HG02642 (cell line): Measurements from ENCODE around the gene GATM.

Experiments
- ATAC-seq: cut with Tn5 transposase; IDR thresholded peaks from one replicate; pipeline ENCODE4 v1.9.1; 2021; ENCODE audit warnings: mild to moderate bottlenecking; ENCODE audit not compliant: unreplicated experiment, poor library complexity

The GATM gene, protein sequence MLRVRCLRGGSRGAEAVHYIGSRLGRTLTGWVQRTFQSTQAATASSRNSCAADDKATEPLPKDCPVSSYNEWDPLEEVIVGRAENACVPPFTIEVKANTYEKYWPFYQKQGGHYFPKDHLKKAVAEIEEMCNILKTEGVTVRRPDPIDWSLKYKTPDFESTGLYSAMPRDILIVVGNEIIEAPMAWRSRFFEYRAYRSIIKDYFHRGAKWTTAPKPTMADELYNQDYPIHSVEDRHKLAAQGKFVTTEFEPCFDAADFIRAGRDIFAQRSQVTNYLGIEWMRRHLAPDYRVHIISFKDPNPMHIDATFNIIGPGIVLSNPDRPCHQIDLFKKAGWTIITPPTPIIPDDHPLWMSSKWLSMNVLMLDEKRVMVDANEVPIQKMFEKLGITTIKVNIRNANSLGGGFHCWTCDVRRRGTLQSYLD

DNA sequence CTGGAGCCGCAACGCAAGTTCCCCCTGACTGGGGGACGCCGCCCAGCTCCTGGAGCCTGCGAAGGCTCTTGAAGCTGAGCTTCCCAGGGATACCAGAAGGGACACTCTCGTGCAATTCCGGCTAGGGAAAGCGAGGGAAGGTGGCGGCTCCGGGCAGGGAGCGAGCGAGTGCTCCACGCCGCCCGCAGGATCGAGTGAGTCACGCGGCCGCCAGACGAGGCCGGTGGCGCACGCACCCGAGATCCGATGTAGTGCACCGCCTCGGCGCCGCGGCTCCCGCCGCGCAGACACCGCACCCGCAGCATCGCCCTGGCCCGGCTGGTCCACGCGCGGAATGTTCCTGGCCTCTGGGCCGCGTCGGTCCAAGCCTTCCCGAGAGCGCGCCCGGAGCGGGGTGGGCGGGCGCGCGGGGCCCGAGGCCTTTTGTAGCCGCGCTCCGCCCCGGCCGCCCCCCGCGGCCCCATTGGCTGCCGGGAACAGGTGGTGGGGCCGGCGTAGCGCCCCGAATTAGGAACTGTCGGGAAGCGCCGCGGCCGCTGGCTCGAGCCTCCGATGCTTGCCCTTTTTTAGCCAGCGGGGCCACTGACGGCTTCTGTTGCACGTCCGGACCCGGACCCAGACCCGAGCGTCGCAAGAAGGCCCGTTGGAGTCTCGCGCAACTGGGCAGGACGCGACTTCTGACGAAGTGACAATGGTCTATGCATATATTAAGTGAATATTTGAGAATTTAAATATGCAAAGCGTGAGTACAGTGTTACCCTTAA, at the start of gene GATM:
GATM (minus strand) TSS at position 396 of the 764 bp plus-strand sequence; CDS start at position 305, 91 bp downstream.
- ATAC-seq = peak; percentile 84

DNA sequence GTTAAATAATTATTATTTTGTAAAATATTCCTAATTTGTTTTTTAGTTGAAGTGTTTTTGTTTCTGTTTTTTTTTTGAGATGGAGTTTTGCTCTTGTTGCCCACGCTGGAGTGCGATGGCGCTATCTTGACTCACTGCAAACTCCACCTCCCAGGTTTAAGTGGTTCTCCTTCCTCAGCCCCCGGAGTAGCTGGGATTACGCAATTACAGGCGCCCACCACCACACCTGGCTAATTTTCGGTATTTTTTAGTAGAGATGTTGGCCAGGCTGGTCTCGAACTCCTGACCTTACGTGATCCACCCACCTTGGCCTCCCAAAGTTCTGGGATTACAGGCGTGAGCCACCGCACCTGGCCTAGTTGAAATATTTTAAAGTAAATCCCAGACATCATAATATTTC, 48.7 kb upstream of the GATM start:
- ATAC-seq = no peak

DNA sequence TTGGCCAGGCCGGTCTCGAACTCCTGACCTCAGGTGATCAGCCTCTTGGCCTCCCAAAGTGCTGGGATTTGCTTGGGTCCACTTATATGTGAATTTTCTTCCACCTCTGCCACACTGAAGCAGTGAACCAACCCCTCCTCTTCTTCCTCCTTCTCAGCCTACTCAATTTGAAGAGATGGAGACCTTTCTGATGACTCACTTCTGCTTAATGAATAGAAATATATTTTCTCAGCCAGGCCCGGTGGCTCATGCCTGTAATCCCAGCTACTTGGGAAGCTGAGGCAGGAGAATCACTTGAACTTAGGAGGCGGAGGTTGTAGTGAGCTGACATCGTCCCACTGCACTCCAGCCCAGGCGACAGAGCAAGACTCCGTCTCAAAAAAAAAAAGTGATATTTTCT, 46.8 kb upstream of the GATM start:
- ATAC-seq = no peak

DNA sequence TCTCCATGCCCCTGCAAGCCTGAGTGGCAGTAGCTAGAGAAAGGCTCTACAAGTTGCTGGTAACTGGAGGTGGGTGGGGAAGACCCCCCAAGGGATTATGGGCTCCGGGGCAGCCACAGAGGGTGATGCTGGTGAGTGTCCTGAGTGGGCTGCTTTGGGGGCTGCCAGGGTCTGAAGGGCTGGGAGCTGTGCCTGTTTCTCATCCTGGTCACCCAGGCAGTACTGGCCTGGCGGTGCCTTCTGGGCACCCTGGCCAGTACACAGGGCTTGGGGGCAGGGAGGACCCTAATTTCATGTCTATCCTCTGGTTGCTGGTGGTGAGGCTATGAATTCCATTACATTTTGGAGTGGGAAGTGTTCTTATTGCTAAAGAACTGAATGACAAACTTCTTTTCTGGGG, 46.1 kb upstream of the GATM start:
- no peak for ATAC-seq

DNA sequence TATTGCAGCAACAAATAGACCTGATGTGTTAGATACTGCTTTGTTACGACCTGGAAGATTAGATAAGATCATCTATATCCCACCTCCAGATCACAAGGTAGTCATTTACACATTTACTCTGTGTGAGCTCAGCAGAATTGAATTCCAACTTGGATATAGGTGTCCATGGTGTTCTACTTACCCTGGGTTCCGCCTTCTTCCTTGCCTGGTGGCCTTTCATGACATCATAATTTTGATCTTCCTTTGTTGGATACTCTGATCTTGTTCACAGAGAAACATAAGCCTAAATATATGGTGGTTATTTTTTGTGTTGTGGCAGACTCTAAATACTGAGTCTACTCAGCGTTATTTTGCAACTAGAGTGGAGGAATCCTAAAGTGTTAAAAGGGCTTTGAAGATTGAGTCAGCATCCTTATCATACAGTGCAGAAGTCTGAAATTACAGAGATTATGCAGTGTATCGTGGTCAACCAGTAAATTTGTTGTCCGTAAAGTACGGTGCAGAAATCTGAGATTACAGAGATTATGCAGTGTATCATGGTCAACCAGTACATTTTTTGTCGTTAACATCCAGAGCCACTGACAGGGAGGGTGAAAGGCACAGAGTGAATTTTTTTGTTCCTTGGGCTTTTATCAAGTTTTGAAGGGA, 39.1 kb upstream of the GATM start:
- ATAC-seq = no peak

DNA sequence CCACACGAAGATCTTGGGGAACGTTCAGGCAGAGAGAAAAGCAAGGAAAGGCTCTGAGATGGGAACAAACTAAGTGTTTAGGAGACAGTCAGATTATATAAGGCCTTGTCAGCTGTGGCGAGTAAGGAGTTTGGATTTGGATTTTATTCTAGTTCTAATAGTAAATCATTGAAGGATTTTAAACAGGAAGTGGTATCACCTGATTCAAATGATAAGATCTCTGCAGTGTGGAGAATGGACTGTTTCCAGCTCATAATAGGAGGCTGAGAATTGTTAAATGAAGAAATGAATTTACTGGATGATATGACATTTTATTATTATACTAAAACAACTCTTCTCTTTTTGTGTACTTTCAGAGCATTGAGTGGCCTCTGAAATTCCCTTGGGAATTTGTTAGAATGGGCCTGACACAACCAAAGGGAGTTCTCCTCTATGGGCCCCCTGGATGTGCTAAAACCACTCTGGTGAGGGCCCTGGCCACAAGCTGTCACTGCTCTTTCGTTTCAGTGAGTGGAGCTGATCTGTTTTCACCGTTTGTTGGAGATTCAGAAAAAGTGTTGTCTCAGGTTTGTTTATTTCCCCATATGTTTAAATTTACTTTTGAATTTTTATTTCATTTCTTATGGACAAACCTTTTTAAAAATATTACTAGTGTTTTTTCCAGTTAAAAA, 36.0 kb upstream of the GATM start:
- ATAC-seq = no peak

DNA sequence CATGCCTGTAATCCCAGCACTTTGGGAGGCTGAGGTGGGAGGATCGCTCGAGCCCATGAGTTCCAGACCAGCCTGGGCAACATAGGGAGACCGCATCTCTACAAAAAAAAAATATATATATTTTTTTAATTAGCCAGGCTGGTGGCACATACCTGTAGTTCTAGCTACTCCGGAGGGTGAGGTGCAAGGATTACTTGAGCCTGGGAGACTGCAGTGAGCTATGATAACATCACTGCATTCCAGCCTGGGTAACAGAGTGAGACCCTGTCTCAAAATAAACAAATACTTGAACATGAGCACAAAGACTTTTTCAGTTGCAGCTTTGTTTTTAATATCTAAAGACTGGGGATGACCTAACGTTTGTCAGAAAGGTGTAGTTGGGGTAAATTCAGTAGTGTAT, 31.3 kb upstream of the GATM start:
- ATAC-seq = no peak

DNA sequence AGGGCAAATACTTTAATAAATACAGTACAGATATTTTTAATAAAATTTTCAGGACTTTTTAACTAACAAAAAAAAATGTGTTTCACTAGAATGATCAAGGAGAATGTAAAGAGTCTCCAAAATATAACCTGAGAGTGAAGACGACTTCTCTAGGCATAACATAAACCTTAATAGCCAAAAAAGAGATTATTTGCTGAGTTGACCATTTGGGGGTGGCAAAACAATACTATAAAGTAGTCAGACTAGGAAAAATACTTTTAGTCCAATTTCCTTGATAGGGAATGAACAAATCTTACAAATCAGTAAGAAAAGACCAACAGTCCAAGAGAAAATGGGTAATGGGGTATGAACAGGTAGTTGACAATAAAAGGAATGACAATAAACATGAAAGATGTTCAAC, 29.4 kb upstream of the GATM start:
- no peak for ATAC-seq

DNA sequence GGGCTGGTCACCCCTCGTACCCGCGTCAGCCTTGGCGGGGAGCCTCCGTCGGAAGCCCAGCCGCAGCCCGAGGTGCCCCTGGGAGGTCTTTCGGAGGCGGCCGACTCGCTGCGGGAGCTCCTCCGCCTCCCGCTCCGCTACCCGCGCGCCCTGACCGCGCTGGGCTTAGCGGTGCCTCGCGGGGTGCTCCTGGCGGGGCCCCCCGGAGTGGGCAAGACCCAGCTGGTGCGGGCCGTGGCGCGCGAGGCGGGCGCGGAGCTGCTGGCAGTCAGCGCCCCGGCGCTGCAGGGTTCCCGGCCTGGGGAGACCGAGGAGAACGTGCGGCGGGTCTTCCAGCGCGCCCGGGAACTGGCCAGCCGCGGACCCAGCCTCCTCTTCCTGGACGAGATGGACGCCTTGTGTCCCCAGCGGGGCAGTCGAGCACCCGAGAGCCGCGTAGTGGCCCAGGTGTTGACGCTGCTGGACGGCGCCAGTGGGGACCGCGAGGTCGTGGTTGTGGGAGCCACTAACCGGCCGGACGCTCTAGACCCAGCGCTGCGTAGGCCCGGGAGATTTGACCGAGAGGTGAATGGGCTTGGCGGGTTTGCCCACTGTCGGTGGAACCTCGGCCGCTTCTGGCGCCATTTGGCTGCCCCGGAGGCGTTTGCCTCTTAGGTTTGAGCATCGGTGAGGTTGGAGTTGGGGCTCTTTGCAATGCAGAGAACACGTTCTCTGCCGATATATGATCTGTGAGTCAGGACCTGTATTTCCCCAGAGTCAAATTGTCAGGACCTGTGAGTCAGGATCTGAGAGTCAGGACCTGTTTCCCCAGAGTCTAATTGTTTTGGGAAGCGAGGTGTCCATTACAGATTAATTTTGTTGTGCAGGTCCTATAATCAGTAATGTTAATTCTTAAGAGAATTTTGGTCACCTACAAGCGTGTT, 24.9 kb upstream of the GATM start:
- ATAC-seq = peak; percentile 38

DNA sequence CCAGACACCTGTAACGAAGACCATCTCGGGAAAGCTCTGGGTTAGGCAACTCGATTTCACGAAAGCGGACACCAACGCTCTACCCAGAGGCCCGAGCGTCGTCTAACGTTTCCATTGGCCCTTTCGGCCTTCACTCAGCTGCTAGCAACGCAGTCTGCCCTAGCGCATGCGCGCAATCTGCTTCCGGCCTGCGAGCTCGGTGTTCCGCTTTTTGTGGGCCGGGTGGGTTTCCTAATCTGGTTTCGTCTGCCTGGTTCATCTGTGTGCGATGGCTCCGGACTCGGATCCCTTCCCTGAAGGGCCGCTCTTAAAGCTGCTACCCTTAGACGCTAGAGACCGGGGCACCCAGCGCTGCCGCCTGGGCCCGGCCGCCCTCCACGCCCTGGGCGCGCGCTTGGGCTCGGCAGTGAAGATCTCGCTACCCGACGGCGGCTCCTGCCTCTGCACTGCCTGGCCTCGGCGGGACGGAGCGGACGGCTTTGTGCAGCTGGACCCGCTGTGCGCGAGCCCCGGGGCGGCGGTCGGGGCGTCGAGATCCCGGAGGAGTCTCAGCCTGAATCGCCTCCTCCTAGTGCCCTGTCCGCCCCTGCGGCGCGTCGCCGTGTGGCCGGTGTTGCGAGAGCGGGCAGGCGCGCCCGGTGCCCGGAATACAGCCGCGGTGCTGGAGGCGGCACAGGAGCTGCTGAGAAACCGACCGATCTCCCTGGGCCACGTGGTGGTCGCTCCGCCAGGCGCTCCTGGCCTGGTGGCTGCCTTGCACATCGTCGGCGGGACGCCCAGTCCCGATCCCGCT, 24.0 kb upstream of the GATM start:
- peak; percentile 88 for ATAC-seq

DNA sequence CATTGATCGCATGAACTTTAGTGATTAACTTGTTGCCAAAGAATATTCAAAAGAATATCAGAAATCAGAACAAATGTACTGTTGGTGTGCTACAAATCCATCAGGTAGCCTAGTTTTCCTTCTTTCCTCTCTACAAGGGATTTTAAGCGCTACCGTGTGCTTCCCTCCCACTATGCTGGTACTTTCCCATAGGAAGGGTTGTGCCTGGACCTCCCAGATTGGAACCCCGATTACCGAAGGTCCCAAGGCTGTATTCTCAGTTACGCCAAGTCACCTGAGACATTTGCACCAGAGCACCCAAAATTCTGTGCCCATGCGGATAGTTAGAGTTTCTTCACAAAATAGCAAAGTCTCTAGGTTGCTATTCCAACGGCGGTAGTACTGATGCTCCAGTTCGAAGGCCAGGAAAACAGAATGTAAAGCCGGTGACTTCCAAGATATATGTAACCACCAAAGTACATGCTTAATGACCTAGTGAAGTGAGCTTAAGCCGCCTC, 23.4 kb upstream of the GATM start:
- ATAC-seq = no peak

DNA sequence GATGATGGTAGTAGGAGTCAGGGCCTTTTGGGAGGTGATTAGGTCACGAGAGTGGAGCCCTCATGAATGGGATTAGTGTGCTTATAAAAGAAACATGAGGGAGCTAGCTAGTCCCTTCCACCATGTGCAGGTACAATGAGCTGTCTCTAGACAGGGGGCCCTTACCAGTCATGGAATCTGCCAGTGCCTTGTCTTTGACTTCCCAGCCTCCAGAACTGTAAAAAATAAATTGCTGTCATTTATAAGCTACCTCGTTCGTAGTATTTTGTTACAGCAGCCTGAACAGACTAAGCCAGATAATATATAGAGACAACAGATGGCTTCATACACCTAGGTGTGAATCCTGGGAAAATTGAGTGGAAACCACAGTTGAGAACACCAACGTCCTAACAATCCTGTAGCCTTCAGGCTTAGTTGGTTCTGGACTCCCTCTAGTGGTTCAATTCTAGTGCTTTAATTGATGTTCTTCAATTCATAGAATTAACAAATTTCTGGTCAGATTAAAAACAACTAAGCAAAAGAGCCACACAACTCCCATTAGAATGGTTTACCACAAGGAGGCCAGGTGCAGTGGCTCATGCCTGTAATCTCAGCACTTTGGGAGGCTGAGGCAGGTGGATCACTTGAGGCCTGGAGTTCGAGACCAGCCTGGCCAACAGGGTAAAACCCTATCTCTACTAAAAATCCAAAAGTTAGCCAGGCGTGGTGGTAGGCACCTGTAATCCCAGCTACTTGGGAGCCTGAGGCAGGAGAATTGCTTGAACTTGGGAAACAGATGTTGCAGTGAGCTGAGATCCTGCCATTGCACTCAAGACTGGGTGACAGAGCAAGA, 21.3 kb upstream of the GATM start:
- no peak for ATAC-seq

DNA sequence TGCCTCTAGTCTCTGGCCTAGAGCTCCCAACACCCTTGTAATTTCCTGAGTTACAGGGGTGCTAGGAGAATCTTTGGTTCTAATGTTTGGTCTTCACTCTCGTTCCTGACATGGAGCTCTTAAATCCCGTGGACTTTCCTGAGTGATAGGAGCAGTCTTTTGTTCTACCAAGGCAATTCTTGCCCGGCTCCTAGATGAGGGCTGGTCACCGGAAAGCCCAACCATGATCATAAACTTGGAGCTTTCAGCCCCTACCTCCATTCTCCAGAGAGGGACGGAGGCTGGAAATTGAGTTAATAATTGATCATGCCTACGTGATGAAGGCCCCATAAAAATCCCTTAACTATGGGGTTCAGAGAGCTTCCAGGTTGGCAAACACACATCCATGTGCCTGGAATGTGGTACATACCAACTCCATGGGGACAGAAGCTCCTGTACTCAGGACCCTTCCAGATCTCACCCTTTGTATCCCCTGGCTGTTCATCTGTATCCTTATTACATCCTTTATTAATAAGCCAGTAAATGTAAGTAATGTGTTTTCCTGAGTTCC, 18.8 kb upstream of the GATM start:
- no peak for ATAC-seq

DNA sequence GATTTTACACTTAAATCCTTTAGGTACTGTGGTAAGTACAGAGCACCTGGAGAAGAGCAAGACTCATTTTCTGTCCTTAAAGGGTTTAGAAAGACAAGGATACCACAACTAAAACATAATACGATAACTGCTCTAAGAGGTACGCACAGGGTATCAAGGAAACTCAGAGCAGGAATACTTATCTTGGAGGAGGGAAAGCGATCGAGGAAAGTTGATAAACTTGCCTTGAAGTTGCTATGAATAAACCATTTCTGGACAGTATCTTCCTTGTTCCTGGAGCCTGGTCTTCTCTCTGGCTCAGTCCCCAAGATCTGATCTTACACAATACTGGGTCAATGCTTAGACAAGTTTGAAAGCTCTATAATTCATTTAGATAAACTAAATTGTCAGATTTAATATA, 17.6 kb upstream of the GATM start:
- ATAC-seq = no peak

DNA sequence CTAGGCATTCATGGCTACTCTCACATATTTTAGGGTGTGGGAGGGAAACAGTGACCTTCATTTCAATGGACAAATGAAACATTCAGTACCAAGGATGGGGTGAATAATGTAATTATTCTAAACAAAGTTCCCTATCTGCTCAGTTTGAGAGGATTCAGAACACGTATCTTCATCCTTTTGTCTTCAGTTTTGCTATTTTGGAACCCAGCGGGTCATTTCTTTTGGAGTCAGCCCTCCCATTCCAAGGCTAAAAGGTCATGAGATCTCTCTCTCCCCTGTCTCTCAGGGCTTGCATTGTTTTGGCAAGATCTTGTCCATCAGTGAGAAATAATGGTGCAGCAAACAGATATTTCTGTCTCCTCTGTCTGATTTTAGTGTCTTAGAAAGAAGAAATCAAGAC, 16.3 kb upstream of the GATM start:
- no peak for ATAC-seq

DNA sequence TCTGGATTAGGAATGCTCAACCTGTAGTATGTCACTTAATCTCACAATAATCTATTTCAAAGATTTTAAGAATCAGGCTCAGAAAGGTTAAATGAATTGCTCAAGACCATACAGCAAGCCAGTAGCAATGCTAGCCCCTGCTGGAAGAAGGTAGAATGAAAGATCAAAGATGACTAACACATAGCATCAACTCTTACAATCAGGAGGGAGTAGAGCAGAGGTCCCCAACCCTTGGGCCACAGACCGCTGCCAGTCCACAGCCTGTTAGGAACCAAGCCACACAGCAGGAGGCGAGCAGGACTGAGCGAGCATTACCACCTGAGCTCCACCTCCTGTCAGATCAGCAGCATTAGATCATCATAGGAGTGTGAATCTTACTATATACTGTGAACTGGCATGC, 15.5 kb upstream of the GATM start:
- no peak for ATAC-seq

DNA sequence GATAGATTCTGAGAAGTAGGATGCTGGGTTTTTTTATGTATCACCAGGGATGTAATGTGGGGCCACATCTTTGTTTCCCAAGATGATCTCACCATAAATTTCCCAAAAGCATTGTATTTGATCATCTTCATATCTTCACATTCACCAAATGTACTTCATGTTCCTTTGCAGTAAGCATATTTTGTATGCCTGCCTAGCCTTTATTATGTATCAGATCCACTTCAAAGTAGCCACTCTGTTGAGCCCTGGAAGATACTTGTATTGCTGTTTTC, 14.2 kb upstream of the GATM start:
- ATAC-seq = no peak
